HepG2 (cell line): ENCODE results near the gene SH3GL1. TPM values are rescaled to one million over a fixed set of nuclear protein-coding genes. Genes with fewer than 3 reads are reported as not detected.

ENCODE experiments used
- ATAC-seq: fragments of 200-7000 bp; cut with Tn5 transposase; 3 replicates; pipeline ENCODE4 v1.9.1; 2020; ENCODE audit warnings: mild to moderate bottlenecking, moderate library complexity
- BruUV-seq: library from RNA; stranded (reverse); fragments of 400-500 nt; replicated peaks from 2 replicates; lab custom pipeline; 2021; lab: Mats Ljungman, UMichigan
- CTCF ChIA-PET: fragments of 300-600 bp; formaldehyde crosslinking; extraction: SDS; loops from one replicate; lab custom pipeline; 2021; ENCODE audit warnings: low total read pairs, inconsistent platforms, low intra/inter-chr PET ratio; lab: Yijun Ruan, JAX
- POLR2A ChIA-PET: fragments of 350-600 bp; sonication (Branson Sonifier 250); formaldehyde crosslinking; loops from one replicate; lab custom pipeline; 2020; ENCODE audit warnings: antibody characterized with exemption, inconsistent platforms; lab: Yijun Ruan, JAX
- DNase-seq: peaks from one replicate; pipeline ENCODE4 v3.0.0-alpha.2; 2015; ENCODE audit warnings: low spot score
- FAIRE-seq: peaks from 3 replicates; lab custom pipeline; 2011; peaks lifted over from hg19 to GRCh38; lab: Jason Lieb, UNC
- H2AFZ ChIP-seq: one replicate; pipeline ENCODE4 v1.6.1; 2011; ENCODE audit warnings: low read length, inconsistent platforms
- H3K27ac ChIP-seq: fragments of 300-600 bp; 3 replicates; pipeline ENCODE4 v1.8.0; 2011; ENCODE audit warnings: mixed run types, mild to moderate bottlenecking, mixed read lengths, low read length, inconsistent platforms; ENCODE audit not compliant: insufficient read depth; ENCODE audit errors: extremely low read length
- H3K27me3 ChIP-seq, 2 experiments: fragments of 200-600 bp in 1 of 2; 2 replicates in 1 of 2; 3 replicates in 1 of 2; pipeline versions ENCODE4 v1.6.0 to v1.8.0; 2011; ENCODE audit warnings: low read length in 2 of 2, mild to moderate bottlenecking in 2 of 2, moderate library complexity in 2 of 2, inconsistent platforms in 1 of 2; ENCODE audit not compliant: insufficient read depth in 2 of 2, control insufficient read depth in 1 of 2
- H3K36me3 ChIP-seq, 2 experiments: fragments of 200-600 bp in 1 of 2; replicated peaks in 1 of 2; 2 replicates in 1 of 2; 3 replicates in 1 of 2; pipeline versions ENCODE4 v1.5.1 to v1.8.0; 2011; ENCODE audit warnings: low read length in 2 of 2, inconsistent platforms in 1 of 2; ENCODE audit not compliant: insufficient read depth in 2 of 2, control insufficient read depth in 1 of 2
- H3K4me1 ChIP-seq: 2 replicates; pipeline ENCODE4 v1.5.1; 2012; ENCODE audit warnings: low read length, inconsistent platforms; ENCODE audit not compliant: insufficient read depth
- H3K4me2 ChIP-seq: 2 replicates; pipeline ENCODE4 v1.6.0; 2011; ENCODE audit warnings: low read depth, low read length, inconsistent platforms
- H3K4me3 ChIP-seq, 3 experiments: fragments of 200-600 bp in 1 of 3; sonication (generic), shearing (Covaris generic) in 1 of 3; replicated peaks in 1 of 3; 2 replicates each; pipeline ENCODE4 v1.5.1; 2011 to 2016; ENCODE audit warnings: low read length in 3 of 3, inconsistent platforms in 2 of 3, low read depth in 2 of 3, mild to moderate bottlenecking in 2 of 3, control low read depth in 1 of 3, mixed read lengths in 1 of 3; ENCODE audit not compliant: insufficient read depth in 1 of 3
- H3K79me2 ChIP-seq: one replicate; pipeline ENCODE4 v1.6.1; 2011; ENCODE audit warnings: low read length, inconsistent platforms; ENCODE audit not compliant: insufficient read depth
- H3K9ac ChIP-seq: 2 replicates; pipeline ENCODE4 v1.6.0; 2011; ENCODE audit warnings: mild to moderate bottlenecking, low read depth, low read length, inconsistent platforms; ENCODE audit not compliant: insufficient read depth
- H3K9me3 ChIP-seq: 2 replicates; pipeline ENCODE4 v1.5.1; 2012; ENCODE audit warnings: mild to moderate bottlenecking, low read length
- H4K20me1 ChIP-seq: 2 replicates; pipeline ENCODE4 v1.6.0; 2011; ENCODE audit warnings: inconsistent platforms, mild to moderate bottlenecking, low read length, moderate library complexity; ENCODE audit not compliant: insufficient read depth
- ATF7-NPFF ChIP-seq: sonication (generic); formaldehyde crosslinking; IDR thresholded peaks from 2 replicates; pipeline ENCODE4 v1.8.1; 2023; ENCODE audit warnings: mild to moderate bottlenecking, low read depth, missing genetic modification reagents, moderate library complexity
- CBFB ChIP-seq: sonication (generic); formaldehyde crosslinking; IDR thresholded peaks from 2 replicates; pipeline ENCODE4 v1.4.0; 2020; ENCODE audit warnings: missing genetic modification reagents
- CBX1 ChIP-seq: IDR thresholded peaks from one replicate; pipeline ENCODE4 v1.6.1; 2016; ENCODE audit warnings: antibody characterized with exemption, low read depth
- HDAC2 ChIP-seq: sonication (generic); formaldehyde crosslinking; IDR thresholded peaks from 2 replicates; pipeline ENCODE4 v1.4.0; 2020; ENCODE audit warnings: missing genetic modification reagents
- NFE2 ChIP-seq: sonication (generic); formaldehyde crosslinking; IDR thresholded peaks from 2 replicates; pipeline ENCODE4 v1.4.0; 2020; ENCODE audit warnings: missing genetic modification reagents
- PHF21A ChIP-seq: sonication (generic); formaldehyde crosslinking; IDR thresholded peaks from 2 replicates; pipeline ENCODE4 v1.5.0; 2020; ENCODE audit warnings: mild to moderate bottlenecking, missing genetic modification reagents
- SYNCRIP ChIP-seq: fragments of 200-400 bp; formaldehyde crosslinking; IDR thresholded peaks from 2 replicates; pipeline ENCODE4 v1.6.1; 2018; ENCODE audit warnings: mild to moderate bottlenecking, low read depth, low read length; ENCODE audit not compliant: insufficient read depth
- TRIM24 ChIP-seq: sonication (generic); formaldehyde crosslinking; IDR thresholded peaks from 2 replicates; pipeline ENCODE4 v1.8.0; 2022; ENCODE audit warnings: mild to moderate bottlenecking, missing genetic modification reagents
- ZEB1 ChIP-seq: IDR thresholded peaks from 2 replicates; pipeline ENCODE4 v1.6.1; 2012; ENCODE audit warnings: mild to moderate bottlenecking, low read depth, inconsistent platforms; ENCODE audit not compliant: insufficient replicate concordance
- ZKSCAN1 ChIP-seq: fragments of 150-350 bp; IDR thresholded peaks from 2 replicates; pipeline ENCODE4 v1.6.1; 2014; ENCODE audit warnings: low read length
- ZNF598 ChIP-seq: sonication (generic); formaldehyde crosslinking; IDR thresholded peaks from 2 replicates; pipeline ENCODE4 v1.5.1; 2020; ENCODE audit warnings: mild to moderate bottlenecking, missing genetic modification reagents, borderline replicate concordance
- ZNF703 ChIP-seq: sonication (generic); formaldehyde crosslinking; IDR thresholded peaks from 2 replicates; pipeline ENCODE4 v1.5.1; 2020; ENCODE audit warnings: missing genetic modification reagents, mild to moderate bottlenecking, moderate library complexity, borderline replicate concordance
- ZNF747 ChIP-seq: sonication (generic); formaldehyde crosslinking; IDR thresholded peaks from 2 replicates; pipeline ENCODE4 v1.8.1; 2023; ENCODE audit warnings: missing genetic modification reagents, mild to moderate bottlenecking, borderline replicate concordance
- ZSCAN22 ChIP-seq: sonication (generic); formaldehyde crosslinking; IDR thresholded peaks from 2 replicates; pipeline ENCODE4 v1.4.0; 2020; ENCODE audit warnings: mild to moderate bottlenecking, missing genetic modification reagents
- WGBS: methylation state at CpG from one replicate; pipeline ENCODE4 v1.1.6; 2017; ENCODE audit warnings: low lambda C conversion rate; 5-methylcytosine and 5-hydroxymethylcytosine counted together
- in situ Hi-C: cut with HindIII; loops from 2 replicates; pipeline ENCODE4 v1.10.0; 2017; ENCODE audit warnings: low pct_unique_long_range_greater_than_20kb; ENCODE audit not compliant: extremely low pct_ligation_motif_present
- intact Hi-C: fragments of 100-400 bp; cut with micrococcal nuclease; formaldehyde crosslinking; loops from one replicate; pipeline ENCODE4 v1.10.0; 2022; ENCODE audit not compliant: unreplicated experiment
- polyA plus RNA-seq, 8 experiments: library from polyadenylated mRNA; depleted of rRNA in 3 of 8; stranded (reverse) in 7 of 8; unstranded in 1 of 8; fragments of >200 nt; fragmentation: Illumina TruSeq in 4 of 8; extraction: Trizol in 4 of 8; gene quantifications; 2 replicates each; pipeline versions ENCODE4 v1.2.1 to v1.2.3, GENCODE V29; 2011 to 2016; ENCODE audit warnings: low read depth in 4 of 8, missing spikeins in 1 of 8, mixed read lengths in 1 of 8; ENCODE audit not compliant: insufficient read depth in 1 of 8
- total RNA-seq, 5 experiments: library from RNA; depleted of rRNA; stranded (reverse); fragments of >200 nt; fragmentation: Illumina TruSeq; extraction: Trizol; gene quantifications; 2 replicates each; pipeline ENCODE4 v1.2.3, GENCODE V29; 2016; ENCODE audit warnings: low read depth in 1 of 5
- TF ChIP-seq, protein P1 (sequence below): sonication (generic); formaldehyde crosslinking; IDR thresholded peaks from 2 replicates; pipeline ENCODE4 v1.4.0; 2020; ENCODE audit warnings: missing genetic modification reagents
- TF ChIP-seq, protein P2 (sequence below): IDR thresholded peaks from 2 replicates; pipeline ENCODE4 v1.6.1; 2016; ENCODE audit warnings: low read depth

The SH3GL1 gene
- total and polyA plus RNA-seq, 2 of the 13 experiments (the other 11 are each of a cell fraction or from before 2014, with no cell fraction given): 33.0 to 45.1 TPM

DNA sequence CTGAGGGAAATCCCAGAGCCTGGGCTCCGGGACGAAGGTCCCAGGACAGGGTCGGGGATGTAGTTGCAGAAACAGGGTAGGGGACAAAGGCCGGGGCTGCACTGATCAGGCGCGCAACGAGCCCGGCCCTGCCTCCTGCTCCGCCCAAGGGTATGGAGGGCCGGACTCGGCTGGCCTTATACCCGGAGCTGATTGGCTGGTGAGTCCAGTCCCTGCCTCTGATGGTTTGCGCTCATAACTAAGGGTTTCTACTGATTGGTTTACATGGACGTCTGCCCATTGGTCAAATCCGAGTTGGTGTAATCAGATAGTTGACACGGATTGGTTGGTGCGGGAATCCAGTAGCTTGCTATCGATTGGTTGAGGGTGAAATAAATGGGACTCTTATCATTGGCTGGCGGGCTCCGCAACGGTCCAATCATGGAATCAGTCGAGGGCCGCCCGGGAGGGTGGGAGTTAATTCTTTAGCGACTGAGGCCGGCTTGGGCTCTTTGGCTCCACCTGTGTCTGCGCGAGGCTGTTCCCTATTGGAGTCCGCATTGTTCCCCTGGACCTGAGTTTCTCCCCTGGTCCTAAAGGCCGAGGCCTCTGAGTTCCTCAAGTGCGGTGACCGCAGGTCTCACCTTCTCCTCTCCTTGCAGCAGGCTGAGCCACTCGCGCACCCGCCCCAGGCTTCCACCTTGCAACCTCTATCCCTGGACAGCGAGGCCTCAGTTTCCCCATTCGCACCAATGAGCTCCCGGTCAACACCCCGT, 57.6 kb downstream of the SH3GL1 start:
- Histone ChIP-seq H3K27ac (peak overlapping the region; percentile 98), H3K4me2 (peak overlapping the region; percentile 99), H3K36me3 (no peaks in the 10 kb centered on the region), H4K20me1 (no peaks in the 10 kb centered on the region), H3K4me3 (peak overlapping the region; percentile 69 to 88 (median 88)), H3K79me2 (peaks cover 3% of the 10 kb centered on the region), H2AFZ (no peak overlapping the region), H3K27me3 (no peaks in the 10 kb centered on the region; a peak in 1 of 5 replicates), H3K4me1 (peaks cover 55% of the 10 kb centered on the region), H3K9me3 (no peaks in the 10 kb centered on the region), H3K9ac (peak overlapping the region; percentile 88)
- ChIA-PET POLR2A (interaction anchor here (0.8 to 4.7 kb wide), 38 partner anchors 10 to 284 kb away, joined by 3 to 66 read pairs (median 4); partner anchors contain the start of genes CHAF1A, HDGFL2, LRG1 and PLIN5), CTCF (no interaction called here)
- DNase-seq (peak; percentile 100), FAIRE-seq (peak; percentile 100), ATAC-seq (peak; percentile 93)
- BruUV-seq: no TSS peak
- intact Hi-C loops: loop anchor here (1.0 to 5.0 kb wide), 3 partner anchors 32 to 715 kb away; partner anchors contain the start of gene CACTIN
- in situ Hi-C loops: no loop called here
- 0% methylated on average over 14 of the region's 39 CpGs for WGBS
- TF ChIP-seq ZNF703 (CRISPR knock-in tag) (no peak), ATF7-NPFF (CRISPR knock-in tag) (no peak), ZNF747 (CRISPR knock-in tag) (no peak), NFE2 (CRISPR knock-in tag) (no peak), ZNF598 (CRISPR knock-in tag) (peak; percentile 29; the same call in 1 of the 2 replicates), PHF21A (CRISPR knock-in tag) (peak; percentile 100), SYNCRIP (no peak), ZKSCAN1 (no peak), CBX1 (no peak), ZSCAN22 (CRISPR knock-in tag) (no peak), CBFB (CRISPR knock-in tag) (no peak), HDAC2 (peak; percentile 41; the same call in 1 of the 2 replicates), ZEB1 (no peak), TRIM24 (CRISPR knock-in tag) (no peak)
- TF ChIP-seq, protein P1, sequence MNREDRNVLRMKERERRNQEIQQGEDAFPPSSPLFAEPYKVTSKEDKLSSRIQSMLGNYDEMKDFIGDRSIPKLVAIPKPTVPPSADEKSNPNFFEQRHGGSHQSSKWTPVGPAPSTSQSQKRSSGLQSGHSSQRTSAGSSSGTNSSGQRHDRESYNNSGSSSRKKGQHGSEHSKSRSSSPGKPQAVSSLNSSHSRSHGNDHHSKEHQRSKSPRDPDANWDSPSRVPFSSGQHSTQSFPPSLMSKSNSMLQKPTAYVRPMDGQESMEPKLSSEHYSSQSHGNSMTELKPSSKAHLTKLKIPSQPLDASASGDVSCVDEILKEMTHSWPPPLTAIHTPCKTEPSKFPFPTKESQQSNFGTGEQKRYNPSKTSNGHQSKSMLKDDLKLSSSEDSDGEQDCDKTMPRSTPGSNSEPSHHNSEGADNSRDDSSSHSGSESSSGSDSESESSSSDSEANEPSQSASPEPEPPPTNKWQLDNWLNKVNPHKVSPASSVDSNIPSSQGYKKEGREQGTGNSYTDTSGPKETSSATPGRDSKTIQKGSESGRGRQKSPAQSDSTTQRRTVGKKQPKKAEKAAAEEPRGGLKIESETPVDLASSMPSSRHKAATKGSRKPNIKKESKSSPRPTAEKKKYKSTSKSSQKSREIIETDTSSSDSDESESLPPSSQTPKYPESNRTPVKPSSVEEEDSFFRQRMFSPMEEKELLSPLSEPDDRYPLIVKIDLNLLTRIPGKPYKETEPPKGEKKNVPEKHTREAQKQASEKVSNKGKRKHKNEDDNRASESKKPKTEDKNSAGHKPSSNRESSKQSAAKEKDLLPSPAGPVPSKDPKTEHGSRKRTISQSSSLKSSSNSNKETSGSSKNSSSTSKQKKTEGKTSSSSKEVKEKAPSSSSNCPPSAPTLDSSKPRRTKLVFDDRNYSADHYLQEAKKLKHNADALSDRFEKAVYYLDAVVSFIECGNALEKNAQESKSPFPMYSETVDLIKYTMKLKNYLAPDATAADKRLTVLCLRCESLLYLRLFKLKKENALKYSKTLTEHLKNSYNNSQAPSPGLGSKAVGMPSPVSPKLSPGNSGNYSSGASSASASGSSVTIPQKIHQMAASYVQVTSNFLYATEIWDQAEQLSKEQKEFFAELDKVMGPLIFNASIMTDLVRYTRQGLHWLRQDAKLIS: no peak
- TF ChIP-seq, protein P2, sequence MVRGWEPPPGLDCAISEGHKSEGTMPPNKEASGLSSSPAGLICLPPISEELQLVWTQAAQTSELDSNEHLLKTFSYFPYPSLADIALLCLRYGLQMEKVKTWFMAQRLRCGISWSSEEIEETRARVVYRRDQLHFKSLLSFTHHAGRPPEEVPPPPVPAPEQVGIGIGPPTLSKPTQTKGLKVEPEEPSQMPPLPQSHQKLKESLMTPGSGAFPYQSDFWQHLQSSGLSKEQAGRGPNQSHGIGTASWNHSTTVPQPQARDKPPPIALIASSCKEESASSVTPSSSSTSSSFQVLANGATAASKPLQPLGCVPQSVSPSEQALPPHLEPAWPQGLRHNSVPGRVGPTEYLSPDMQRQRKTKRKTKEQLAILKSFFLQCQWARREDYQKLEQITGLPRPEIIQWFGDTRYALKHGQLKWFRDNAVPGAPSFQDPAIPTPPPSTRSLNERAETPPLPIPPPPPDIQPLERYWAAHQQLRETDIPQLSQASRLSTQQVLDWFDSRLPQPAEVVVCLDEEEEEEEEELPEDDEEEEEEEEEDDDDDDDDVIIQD (CRISPR knock-in tag): peak; percentile 41; the same call in 1 of the 2 replicates
